Naive thymus-derived CD8-positive, alpha-beta T cell (primary cell): ENCODE measurements around the gene ZNF160. TPM values are rescaled to one million over a fixed set of nuclear protein-coding genes. Genes with fewer than 3 reads are reported as not detected.
"Not testable (repeated sequence)": the region's sequence is repeated elsewhere in the genome, so short reads cannot be mapped to it uniquely, and the experiment has no call there.

Experiments used
- ATAC-seq, 2 donors: fragments of 150-1000 bp; cut with Tn5 transposase in 1 of 2; sonication (Bioruptor Pico), chemical (Tn5 transposase) in 1 of 2; 1 replicate in 1 of 2; 2 replicates in 1 of 2; pipeline ENCODE4 v1.10.0; 2021; ENCODE audit warnings: mild to moderate bottlenecking in 2 of 2, moderate library complexity in 2 of 2
- POLR2A ChIA-PET: fragments of 350-600 bp; sonication (Branson Sonifier 250); formaldehyde crosslinking; loops from one replicate; lab custom pipeline; 2021; ENCODE audit warnings: antibody characterized with exemption; lab: Charles Lee
- DNase-seq, 10 donors: peaks; one replicate each; pipeline versions ENCODE4 v3.0.0 to v3.0.0-alpha.2; 2020 to 2022
- H3K27ac Mint-ChIP-seq, 10 donors: one replicate each; pipeline ENCODE4 v1.8.0; 2020 to 2022; ENCODE audit warnings: mild to moderate bottlenecking in 10 of 10, mixed read lengths in 10 of 10, moderate library complexity in 4 of 10, inconsistent platforms in 1 of 10
- H3K27me3 Mint-ChIP-seq, 5 donors: one replicate each; pipeline ENCODE4 v1.8.0; 2021 to 2022; ENCODE audit warnings: mixed read lengths in 5 of 5
- H3K36me3 Mint-ChIP-seq, 3 donors: one replicate each; pipeline ENCODE4 v1.8.0; 2020 to 2022; ENCODE audit warnings: mixed read lengths in 3 of 3, mild to moderate bottlenecking in 2 of 3, inconsistent platforms in 1 of 3
- H3K4me1 Mint-ChIP-seq, 4 donors: one replicate each; pipeline ENCODE4 v1.8.0; 2021 to 2022; ENCODE audit warnings: mixed read lengths in 4 of 4
- H3K4me3 Mint-ChIP-seq, 10 donors: one replicate each; pipeline ENCODE4 v1.8.0; 2020 to 2022; ENCODE audit warnings: mild to moderate bottlenecking in 10 of 10, mixed read lengths in 10 of 10, moderate library complexity in 6 of 10, inconsistent platforms in 1 of 10
- H3K9me3 Mint-ChIP-seq, 9 donors: one replicate each; pipeline ENCODE4 v1.8.0; 2020 to 2022; ENCODE audit warnings: mixed read lengths in 9 of 9, mild to moderate bottlenecking in 3 of 9, inconsistent platforms in 1 of 9, moderate library complexity in 1 of 9
- polyA plus RNA-seq, 3 donors: library from polyadenylated mRNA; unstranded; fragments of 300-500 nt; fragmentation: Illumina TruSeq; gene quantifications; one replicate each; pipeline ENCODE4 v1.2.3, GENCODE V29; 2021
- total RNA-seq, 8 experiments: library from RNA in 2 of 8; stranded (reverse) in 2 of 8; gene quantifications; one replicate each; pipeline ENCODE4 v1.2.3 and lab custom pipeline; 2021 to 2026

The ZNF160 gene
- total and polyA plus RNA-seq, 5 experiments from 2014 or later = 18.0 to 87.3 (median 29.1) TPM

DNA sequence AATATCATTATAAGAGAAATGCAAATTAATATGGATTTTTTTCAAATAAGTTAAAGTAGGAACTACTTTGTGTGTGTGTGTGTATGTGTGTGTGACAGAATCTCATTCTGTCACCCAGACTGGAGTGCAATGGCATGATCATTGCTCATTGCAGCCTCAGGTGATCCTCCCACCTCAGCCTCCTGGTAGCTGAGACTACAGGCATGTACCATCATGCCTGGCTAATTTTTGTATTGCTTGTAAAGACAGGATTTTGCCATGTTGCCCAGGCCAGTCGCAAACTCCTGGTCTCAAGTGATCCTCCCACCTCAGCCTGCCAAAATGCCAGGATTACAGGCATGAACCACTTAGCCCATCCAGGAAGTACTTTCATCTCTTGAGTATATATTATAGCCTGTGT lies 61.9 kb downstream of the ZNF160 start:
- Mint-ChIP-seq H3K36me3 (peaks cover 6 to 42% (median 38%) of the 10 kb centered on the region in 3 donors), H3K27ac (no peak overlapping the region), H3K27me3 (peaks cover 10 to 20% (median 17%) of the 10 kb centered on the region in 5 donors), H3K4me1 (peaks cover 0 to 2% (median under 1%) of the 10 kb centered on the region in 4 donors), H3K4me3 (no peak overlapping the region), H3K9me3 (peaks cover 0 to 82% (median 54%) of the 10 kb centered on the region in 9 donors)
- DNase-seq = no peak
- ATAC-seq = no peak
- POLR2A ChIA-PET = no interaction called here

DNA sequence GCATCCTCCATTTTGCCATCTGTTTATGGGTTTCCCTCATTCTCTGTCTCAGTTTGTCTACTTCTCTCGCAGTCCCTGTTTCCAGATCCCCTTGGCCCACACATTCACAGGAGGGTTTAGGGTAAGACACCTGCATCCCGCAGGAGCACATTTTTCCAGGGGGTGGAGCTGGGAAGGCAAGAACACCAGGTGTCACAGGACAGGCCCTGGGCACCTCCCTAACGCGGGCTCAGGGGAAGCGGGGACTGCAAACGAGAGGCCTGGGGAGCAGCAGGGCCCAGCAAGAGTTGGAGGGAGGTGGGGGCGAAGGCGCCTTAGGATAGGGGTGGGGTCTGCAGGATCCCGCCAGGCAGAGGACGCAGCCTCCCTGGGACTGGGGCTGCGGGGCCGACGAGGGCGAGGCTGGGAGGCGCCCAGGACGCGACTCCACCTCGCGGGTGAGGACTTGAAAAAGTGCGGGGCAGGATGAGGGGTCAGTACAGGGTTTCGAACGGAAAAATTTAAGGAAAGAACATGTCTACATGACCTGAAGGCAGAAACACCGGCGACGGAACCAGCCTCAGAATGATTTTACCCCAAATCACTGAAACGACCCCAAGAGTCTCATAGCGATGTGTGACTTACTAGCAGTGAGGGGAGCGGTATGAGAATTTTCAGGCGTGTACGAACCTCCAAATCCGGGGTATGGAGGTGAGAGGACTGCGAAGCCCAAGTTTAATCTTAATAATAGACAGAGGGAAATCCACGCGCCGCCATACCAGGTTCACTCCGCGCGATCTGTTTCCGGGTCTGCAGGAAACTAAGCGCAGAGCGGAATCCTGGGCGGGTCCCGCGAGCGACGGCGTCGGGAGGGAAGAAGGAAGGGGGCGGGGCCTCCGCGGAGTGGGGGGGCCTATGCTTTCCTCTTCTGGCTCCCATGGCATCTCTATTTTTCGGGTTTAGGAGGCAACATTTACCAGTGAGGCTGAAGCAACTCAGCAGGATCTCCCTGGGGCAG lies 65.8 kb downstream of the ZNF160 start:
- peaks cover 18 to 31% (median 21%) of the 10 kb centered on the region in 5 donors for H3K27me3 Mint-ChIP-seq
- peak overlapping the region in 1 of 10 donors; percentile 53 for H3K27ac Mint-ChIP-seq
- H3K36me3 Mint-ChIP-seq = peaks cover 10 to 51% (median 42%) of the 10 kb centered on the region in 3 donors
- ATAC-seq = peak in 1 of 2 donors; percentile 30
- POLR2A ChIA-PET = no interaction called here
- H3K4me1 Mint-ChIP-seq = peaks cover 0 to 2% (median under 1%) of the 10 kb centered on the region in 4 donors
- peak in 4 of 10 donors; percentile 1 to 68 (median 13) for DNase-seq
- H3K9me3 Mint-ChIP-seq = peaks cover 0 to 92% (median 63%) of the 10 kb centered on the region in 9 donors
- H3K4me3 Mint-ChIP-seq = peak overlapping the region in 8 of 10 donors; percentile 28 to 69 (median 50)

DNA sequence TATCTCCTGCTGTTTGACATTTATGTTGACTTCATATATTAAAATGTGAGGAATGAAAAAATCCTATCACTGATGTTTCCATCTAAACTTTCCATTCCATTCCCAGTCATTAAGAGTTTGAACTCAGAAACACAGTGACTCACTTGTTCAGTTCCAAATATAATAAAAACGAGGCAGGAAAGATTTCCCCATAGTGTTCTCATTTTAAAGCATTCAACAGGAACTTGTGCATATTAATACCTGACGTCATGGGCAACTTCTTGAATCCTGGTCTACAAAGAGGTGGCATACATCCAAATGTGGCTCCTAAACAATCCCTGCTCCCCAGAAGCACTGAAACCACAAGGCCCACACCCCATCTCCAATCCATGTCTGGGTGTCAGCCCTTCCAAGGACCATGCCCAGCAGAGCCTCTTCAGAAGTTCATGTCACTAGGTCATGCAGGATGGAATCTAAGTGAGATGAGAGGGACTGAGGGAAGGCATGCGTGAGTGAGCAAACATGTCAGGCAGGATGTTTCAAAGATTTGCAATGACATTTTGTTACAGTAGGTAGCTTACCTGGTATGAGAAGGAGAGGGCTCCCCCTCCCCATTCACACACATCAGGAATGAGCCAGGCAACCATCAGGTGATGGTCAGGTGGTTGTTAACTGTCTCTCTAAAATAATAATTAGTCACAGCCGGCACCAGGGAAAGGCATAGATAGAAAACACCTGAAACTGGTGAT lies 68.1 kb downstream of the ZNF160 start:
- Mint-ChIP-seq H3K27me3 (peaks cover 18 to 32% (median 19%) of the 10 kb centered on the region in 5 donors), H3K27ac (no peak overlapping the region), H3K9me3 (peaks cover 0 to 92% (median 62%) of the 10 kb centered on the region in 9 donors), H3K4me3 (peak overlapping the region in 1 of 10 donors; percentile 7), H3K4me1 (peaks cover 0 to 2% (median under 1%) of the 10 kb centered on the region in 4 donors), H3K36me3 (peaks cover 10 to 55% (median 44%) of the 10 kb centered on the region in 3 donors)
- no peak for DNase-seq
- no peak for ATAC-seq
- POLR2A ChIA-PET = no interaction called here

DNA sequence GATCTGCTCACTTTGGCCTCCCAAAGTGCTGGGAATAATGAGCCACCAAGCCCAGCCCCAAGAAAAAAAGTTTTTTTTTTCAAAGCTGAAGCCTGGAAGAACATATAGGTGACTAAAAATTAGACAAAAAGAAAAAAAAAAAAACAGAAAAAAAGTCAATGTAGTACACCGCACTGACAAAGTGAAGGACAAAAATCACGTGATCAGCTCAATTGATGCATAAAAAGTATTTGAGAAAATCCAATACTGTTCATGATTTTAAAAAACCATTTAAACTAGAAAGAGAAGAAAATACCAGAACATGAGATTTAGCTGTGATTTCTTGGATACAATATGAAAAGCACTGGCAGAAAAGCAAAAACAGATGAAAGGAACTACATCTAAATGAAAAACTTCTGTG lies 69.2 kb downstream of the ZNF160 start:
- ATAC-seq (no peak), DNase-seq (no peak)
- POLR2A ChIA-PET = no interaction called here
- Mint-ChIP-seq H3K36me3 (peaks cover 10 to 54% (median 45%) of the 10 kb centered on the region in 3 donors), H3K4me1 (peaks cover 0 to 2% (median under 1%) of the 10 kb centered on the region in 4 donors), H3K9me3 (peaks cover 0 to 92% (median 64%) of the 10 kb centered on the region in 9 donors), H3K4me3 (no peak overlapping the region), H3K27ac (no peak overlapping the region), H3K27me3 (peaks cover 16 to 27% (median 18%) of the 10 kb centered on the region in 5 donors)

DNA sequence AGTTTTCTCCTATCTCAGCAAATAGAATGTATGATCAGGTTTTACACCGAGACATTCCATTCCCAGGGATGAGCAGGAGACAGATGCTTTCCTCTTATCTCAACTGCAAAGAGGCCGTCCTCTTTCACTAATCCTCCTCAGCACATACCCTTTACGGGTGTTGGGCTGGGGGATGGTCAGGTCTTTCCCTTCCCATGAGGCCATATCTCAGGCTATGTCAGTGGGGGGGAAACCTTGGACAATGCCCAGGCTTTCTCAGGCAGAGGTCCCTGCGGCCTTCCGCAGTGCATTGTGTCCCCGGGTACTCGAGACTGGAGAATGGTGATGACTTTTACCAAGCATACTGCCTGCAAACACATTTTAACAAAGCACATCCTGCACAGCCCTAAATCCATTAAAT lies 74.9 kb downstream of the ZNF160 start:
- H3K4me1 Mint-ChIP-seq, ATAC-seq, H3K27ac Mint-ChIP-seq, H3K4me3 Mint-ChIP-seq, POLR2A ChIA-PET, H3K27me3 Mint-ChIP-seq, DNase-seq: not testable (repeated sequence)
- H3K36me3 Mint-ChIP-seq = peaks cover 3 to 42% (median 26%) of the 10 kb centered on the region in 3 donors
- peaks cover 27 to 93% (median 63%) of the 10 kb centered on the region in 9 donors for H3K9me3 Mint-ChIP-seq

DNA sequence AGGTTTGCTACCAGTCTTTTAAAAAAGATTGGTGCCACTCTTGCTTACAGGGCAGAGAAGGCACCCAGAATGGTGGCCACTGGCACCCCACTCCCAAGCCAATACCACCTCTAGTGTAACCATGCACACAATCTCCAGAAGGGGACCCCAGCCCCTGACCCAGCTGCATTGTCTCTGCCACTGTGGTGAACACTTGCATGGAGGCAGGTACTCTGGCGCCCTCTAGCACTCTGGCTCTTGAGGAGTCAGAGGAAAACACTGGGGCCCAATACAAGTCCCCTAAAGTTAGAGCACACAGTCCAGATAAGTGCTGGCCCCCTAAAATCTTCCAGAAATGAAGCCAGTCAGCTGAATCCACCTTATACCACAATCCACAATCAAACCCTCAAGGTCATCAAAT lies 83.5 kb downstream of the ZNF160 start:
- no peaks in the 10 kb centered on the region for H3K27me3 Mint-ChIP-seq

More for the DNA sequence above, 83.5 kb downstream of the ZNF160 start:
- POLR2A ChIA-PET = interaction anchor here (0.7 kb wide), 1 partner anchor 310 kb away, joined by 3 read pairs; no protein-coding TSS in a partner anchor
- H3K27ac Mint-ChIP-seq = no peak overlapping the region
- H3K4me1 Mint-ChIP-seq = no peaks in the 10 kb centered on the region
- H3K4me3 Mint-ChIP-seq = no peak overlapping the region
- peaks cover 2 to 53% (median 18%) of the 10 kb centered on the region in 3 donors for H3K36me3 Mint-ChIP-seq
- no peak for DNase-seq
- peaks cover 24 to 81% (median 55%) of the 10 kb centered on the region in 9 donors for H3K9me3 Mint-ChIP-seq
- no peak for ATAC-seq

Other genes starting within 250 kb of the ZNF160 start
- 10 to 100 TPM; 21.6 to 31.2 TPM for gene ZNF468, start 245.8 kb downstream of the ZNF160 start, total RNA-seq
- 10 to 100 TPM; 15.2 to 21.3 (median 16.5) TPM for gene ZNF468, start 245.8 kb downstream of the ZNF160 start, polyA plus RNA-seq
- 10 to 100 TPM; 25.8 TPM for gene ZNF320, start 205.8 kb downstream of the ZNF160 start, total RNA-seq
- gene ZNF320, start 205.8 kb downstream of the ZNF160 start, polyA plus RNA-seq = 1 to 10 TPM; 5.8 to 8.4 (median 6.1) TPM
- gene ZNF888, start 180.0 kb downstream of the ZNF160 start, total RNA-seq = 10 to 100 TPM in 1 of 2 experiments, 1 to 10 TPM in 1; 9.5 to 10.5 TPM
- 1 to 10 TPM in 2 of 3 donors, under 1 TPM in 1; 0.85 to 2.4 (median 1.7) TPM for gene ZNF888, start 180.0 kb downstream of the ZNF160 start, polyA plus RNA-seq
- 10 to 100 TPM; 20.0 to 21.6 TPM for gene ZNF816, start 140.5 kb downstream of the ZNF160 start, total RNA-seq
- 10 to 100 TPM in 1 of 3 donors, 1 to 10 TPM in 2; 5.0 to 15.4 (median 6.7) TPM for gene ZNF816, start 140.5 kb downstream of the ZNF160 start, polyA plus RNA-seq
- not detected for gene ERVV-1, start 89.5 kb downstream of the ZNF160 start, total RNA-seq
- not detected for gene ERVV-1, start 89.5 kb downstream of the ZNF160 start, polyA plus RNA-seq
- not detected for gene ERVV-2, start 58.7 kb downstream of the ZNF160 start, total RNA-seq
- not detected for gene ERVV-2, start 58.7 kb downstream of the ZNF160 start, polyA plus RNA-seq
- gene ZNF415, start 29.5 kb upstream of the ZNF160 start, total RNA-seq = 1 to 10 TPM; 5.1 to 5.3 TPM
- gene ZNF415, start 29.5 kb upstream of the ZNF160 start, polyA plus RNA-seq = 1 to 10 TPM in 2 of 3 donors, under 1 TPM in 1; 0.92 to 3.7 (median 2.6) TPM
- 10 to 100 TPM; 26.0 to 27.1 TPM for gene ZNF347, start 55.6 kb upstream of the ZNF160 start, total RNA-seq
- gene ZNF347, start 55.6 kb upstream of the ZNF160 start, polyA plus RNA-seq = 1 to 10 TPM; 5.8 to 7.7 (median 7.4) TPM
- gene ZNF665, start 89.9 kb upstream of the ZNF160 start, total RNA-seq = 10 to 100 TPM; 12.9 to 15.3 TPM
- gene ZNF665, start 89.9 kb upstream of the ZNF160 start, polyA plus RNA-seq = 10 to 100 TPM in 1 of 3 donors, 1 to 10 TPM in 2; 7.5 to 10.1 (median 8.3) TPM
- 10 to 100 TPM; 38.5 to 39.1 TPM for gene ZNF677, start 151.5 kb upstream of the ZNF160 start, total RNA-seq
- 10 to 100 TPM; 18.1 to 31.2 (median 28.4) TPM for gene ZNF677, start 151.5 kb upstream of the ZNF160 start, polyA plus RNA-seq
- under 1 TPM in 1 of 2 experiments, not detected in 1; 0.29 TPM for gene VN1R2, start 154.9 kb upstream of the ZNF160 start, total RNA-seq
- not detected for gene VN1R2, start 154.9 kb upstream of the ZNF160 start, polyA plus RNA-seq
- gene VN1R4, start 164.3 kb upstream of the ZNF160 start, total RNA-seq = not detected
- gene VN1R4, start 164.3 kb upstream of the ZNF160 start, polyA plus RNA-seq = not detected
- gene ZNF845, start 230.3 kb upstream of the ZNF160 start, total RNA-seq = 10 to 100 TPM; 11.8 to 13.1 TPM
- 10 to 100 TPM in 1 of 3 donors, 1 to 10 TPM in 2; 3.2 to 11.7 (median 8.3) TPM for gene ZNF845, start 230.3 kb upstream of the ZNF160 start, polyA plus RNA-seq